ENCODE measurements around the gene TMC8.

TMC8 gene

GRCh38 chr17:78142119-78142861 is 11.7 kb downstream of the TMC8 start:
- H3K9me3 ChIP-seq (ENCODE audit: low read length), result no peaks in the 10 kb centered on the region
- no peak overlapping the region for H3K27ac ChIP-seq (ENCODE audit: low read depth, low read length)
- no peak overlapping the region for H3K4me3 ChIP-seq (ENCODE audit: low read depth in 1 of 2, low read length in 2 of 2)
- H3K9ac ChIP-seq (ENCODE audit: low read length), result no peak overlapping the region
- H3K36me3 ChIP-seq (ENCODE audit: insufficient read depth, low read length), result no peaks in the 10 kb centered on the region
- peaks cover 24% of the 10 kb centered on the region for H3K4me1 ChIP-seq (ENCODE audit: insufficient read depth, low read length)
- H3K27me3 ChIP-seq (ENCODE audit: control insufficient read depth in 1 of 2, insufficient read depth in 2 of 2, low read length in 2 of 2), result no peaks in the 10 kb centered on the region

GRCh38 chr17:78143214-78144146 is 12.9 kb downstream of the TMC8 start:
- no peaks in the 10 kb centered on the region for H3K9me3 ChIP-seq (ENCODE audit: low read length)
- H3K27me3 ChIP-seq (ENCODE audit: control insufficient read depth in 1 of 2, insufficient read depth in 2 of 2, low read length in 2 of 2), result no peaks in the 10 kb centered on the region
- no peaks in the 10 kb centered on the region for H3K36me3 ChIP-seq (ENCODE audit: insufficient read depth, low read length)
- H3K9ac ChIP-seq (ENCODE audit: low read length), result no peak overlapping the region
- H3K4me3 ChIP-seq (ENCODE audit: low read depth in 1 of 2, low read length in 2 of 2), result no peak overlapping the region
- peaks cover 24% of the 10 kb centered on the region for H3K4me1 ChIP-seq (ENCODE audit: insufficient read depth, low read length)
- no peak overlapping the region for H3K27ac ChIP-seq (ENCODE audit: low read depth, low read length)

GRCh38 chr17:78144147-78144719 is 13.7 kb downstream of the TMC8 start:
- Histone ChIP-seq H3K4me3 (ENCODE audit: low read depth in 1 of 2, low read length in 2 of 2) (no peak overlapping the region), H3K9me3 (ENCODE audit: low read length) (no peaks in the 10 kb centered on the region), H3K36me3 (ENCODE audit: insufficient read depth, low read length) (no peaks in the 10 kb centered on the region), H3K27me3 (ENCODE audit: control insufficient read depth in 1 of 2, insufficient read depth in 2 of 2, low read length in 2 of 2) (no peaks in the 10 kb centered on the region), H3K27ac (ENCODE audit: low read depth, low read length) (no peak overlapping the region), H3K4me1 (ENCODE audit: insufficient read depth, low read length) (peaks cover 24% of the 10 kb centered on the region), H3K9ac (ENCODE audit: low read length) (no peak overlapping the region)

- Histone ChIP-seq H3K4me1 (ENCODE audit: insufficient read depth, low read length) (peaks cover 24% of the 10 kb centered on the region), H3K27ac (ENCODE audit: low read depth, low read length) (no peak overlapping the region), H3K36me3 (ENCODE audit: insufficient read depth, low read length) (no peaks in the 10 kb centered on the region), H3K9ac (ENCODE audit: low read length) (no peak overlapping the region), H3K4me3 (ENCODE audit: low read depth in 1 of 2, low read length in 2 of 2) (no peak overlapping the region), H3K9me3 (ENCODE audit: low read length) (no peaks in the 10 kb centered on the region), H3K27me3 (ENCODE audit: control insufficient read depth in 1 of 2, insufficient read depth in 2 of 2, low read length in 2 of 2) (no peaks in the 10 kb centered on the region)
Observed at GRCh38 chr17:78144736-78145641, 14.4 kb downstream of the TMC8 start.

- no peaks in the 10 kb centered on the region for H3K9me3 ChIP-seq (ENCODE audit: low read length)
- no peak overlapping the region for H3K27ac ChIP-seq (ENCODE audit: low read depth, low read length)
- no peak overlapping the region for H3K9ac ChIP-seq (ENCODE audit: low read length)
- no peaks in the 10 kb centered on the region for H3K36me3 ChIP-seq (ENCODE audit: insufficient read depth, low read length)
- H3K4me3 ChIP-seq (ENCODE audit: low read depth in 1 of 2, low read length in 2 of 2), result no peak overlapping the region
- peaks cover 24% of the 10 kb centered on the region for H3K4me1 ChIP-seq (ENCODE audit: insufficient read depth, low read length)
- no peaks in the 10 kb centered on the region for H3K27me3 ChIP-seq (ENCODE audit: control insufficient read depth in 1 of 2, insufficient read depth in 2 of 2, low read length in 2 of 2)
Observed at GRCh38 chr17:78146471-78146869, 15.9 kb downstream of the TMC8 start.

- H3K27me3 ChIP-seq (ENCODE audit: control insufficient read depth in 1 of 2, insufficient read depth in 2 of 2, low read length in 2 of 2), result no peaks in the 10 kb centered on the region
- no peak overlapping the region for H3K9ac ChIP-seq (ENCODE audit: low read length)
- H3K4me1 ChIP-seq (ENCODE audit: insufficient read depth, low read length), result peaks cover 24% of the 10 kb centered on the region
- H3K36me3 ChIP-seq (ENCODE audit: insufficient read depth, low read length), result no peaks in the 10 kb centered on the region
- H3K4me3 ChIP-seq (ENCODE audit: low read depth in 1 of 2, low read length in 2 of 2), result no peak overlapping the region
- H3K9me3 ChIP-seq (ENCODE audit: low read length), result no peaks in the 10 kb centered on the region
- no peak overlapping the region for H3K27ac ChIP-seq (ENCODE audit: low read depth, low read length)
Observed at GRCh38 chr17:78146881-78147280, 16.3 kb downstream of the TMC8 start.

- no peak overlapping the region for H3K4me3 ChIP-seq (ENCODE audit: low read depth in 1 of 2, low read length in 2 of 2)
- H3K9me3 ChIP-seq (ENCODE audit: low read length), result no peaks in the 10 kb centered on the region
- H3K36me3 ChIP-seq (ENCODE audit: insufficient read depth, low read length), result no peaks in the 10 kb centered on the region
- H3K27ac ChIP-seq (ENCODE audit: low read depth, low read length), result no peak overlapping the region
- peaks cover 24% of the 10 kb centered on the region for H3K4me1 ChIP-seq (ENCODE audit: insufficient read depth, low read length)
- H3K27me3 ChIP-seq (ENCODE audit: control insufficient read depth in 1 of 2, insufficient read depth in 2 of 2, low read length in 2 of 2), result no peaks in the 10 kb centered on the region
- no peak overlapping the region for H3K9ac ChIP-seq (ENCODE audit: low read length)
Observed at GRCh38 chr17:78147315-78147998, 16.9 kb downstream of the TMC8 start.

GRCh38 chr17:78148286-78149016 is 17.9 kb downstream of the TMC8 start:
- H3K36me3 ChIP-seq (ENCODE audit: insufficient read depth, low read length), result no peaks in the 10 kb centered on the region
- no peaks in the 10 kb centered on the region for H3K9me3 ChIP-seq (ENCODE audit: low read length)
- H3K27ac ChIP-seq (ENCODE audit: low read depth, low read length), result no peak overlapping the region
- no peak overlapping the region for H3K9ac ChIP-seq (ENCODE audit: low read length)
- H3K4me1 ChIP-seq (ENCODE audit: insufficient read depth, low read length), result peaks cover 24% of the 10 kb centered on the region
- H3K27me3 ChIP-seq (ENCODE audit: control insufficient read depth in 1 of 2, insufficient read depth in 2 of 2, low read length in 2 of 2), result no peaks in the 10 kb centered on the region
- no peak overlapping the region for H3K4me3 ChIP-seq (ENCODE audit: low read depth in 1 of 2, low read length in 2 of 2)

- Histone ChIP-seq H3K9me3 (ENCODE audit: low read length) (no peaks in the 10 kb centered on the region), H3K4me3 (ENCODE audit: low read depth in 1 of 2, low read length in 2 of 2) (no peak overlapping the region), H3K36me3 (ENCODE audit: insufficient read depth, low read length) (no peaks in the 10 kb centered on the region), H3K27me3 (ENCODE audit: control insufficient read depth in 1 of 2, insufficient read depth in 2 of 2, low read length in 2 of 2) (no peaks in the 10 kb centered on the region), H3K27ac (ENCODE audit: low read depth, low read length) (no peak overlapping the region), H3K9ac (ENCODE audit: low read length) (no peak overlapping the region), H3K4me1 (ENCODE audit: insufficient read depth, low read length) (no peaks in the 10 kb centered on the region)
Observed at GRCh38 chr17:78151514-78152008, 21.0 kb downstream of the TMC8 start.
